HG03439 (cell line): Measurements from ENCODE around the gene P2RX6.
"Not testable (repeated sequence)": the region's sequence is repeated elsewhere in the genome, so short reads cannot be mapped to it uniquely, and the experiment has no call there.

Experiments
- ATAC-seq: cut with Tn5 transposase; IDR thresholded peaks from one replicate; pipeline ENCODE4 v1.9.1; 2021; ENCODE audit warnings: mild to moderate bottlenecking, moderate library complexity; ENCODE audit not compliant: unreplicated experiment

Gene P2RX6

DNA sequence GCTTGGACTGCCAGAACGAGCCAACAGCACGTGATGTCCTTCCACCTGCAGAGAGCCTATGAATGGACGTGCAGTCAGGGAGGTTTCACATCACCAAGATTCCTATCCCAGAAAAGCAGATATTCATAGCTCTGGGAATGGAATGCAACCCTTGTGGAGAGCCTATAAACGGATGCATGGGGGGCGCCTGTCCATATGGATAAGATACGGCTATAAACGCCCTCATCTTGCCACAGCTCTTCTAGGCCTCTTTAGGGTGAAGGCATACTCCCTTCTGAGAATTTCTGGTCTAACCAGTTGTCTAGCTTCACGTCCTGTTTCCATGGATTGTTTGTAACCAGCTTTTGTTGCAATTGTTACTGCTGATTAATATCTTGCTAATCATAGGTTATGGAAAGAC is 56.8 kb downstream of the P2RX6 start:
- not testable (repeated sequence) for ATAC-seq

DNA sequence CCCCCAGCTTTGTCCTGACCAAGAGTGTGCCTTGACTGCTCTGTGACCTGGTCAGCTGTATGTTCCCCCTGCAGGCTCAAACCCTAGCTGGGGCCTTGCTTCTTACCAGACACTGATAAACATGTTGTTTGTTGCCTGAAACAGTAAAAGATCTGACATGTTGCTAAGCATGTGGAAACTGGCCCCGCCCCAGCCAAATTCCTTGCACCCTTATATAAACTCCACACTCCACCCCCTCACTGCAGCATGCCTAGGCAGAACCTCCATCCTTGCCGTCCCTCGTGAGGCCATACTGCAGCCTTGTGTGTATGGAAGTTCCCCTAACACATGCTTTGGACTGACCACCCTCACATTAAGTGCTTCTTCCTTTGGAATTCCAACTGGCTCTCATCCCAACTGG is 58.1 kb downstream of the P2RX6 start:
- ATAC-seq = no peak

GRCh38 chr22:21073482-21073881 is 58.5 kb downstream of the P2RX6 start:
- ATAC-seq = no peak

DNA sequence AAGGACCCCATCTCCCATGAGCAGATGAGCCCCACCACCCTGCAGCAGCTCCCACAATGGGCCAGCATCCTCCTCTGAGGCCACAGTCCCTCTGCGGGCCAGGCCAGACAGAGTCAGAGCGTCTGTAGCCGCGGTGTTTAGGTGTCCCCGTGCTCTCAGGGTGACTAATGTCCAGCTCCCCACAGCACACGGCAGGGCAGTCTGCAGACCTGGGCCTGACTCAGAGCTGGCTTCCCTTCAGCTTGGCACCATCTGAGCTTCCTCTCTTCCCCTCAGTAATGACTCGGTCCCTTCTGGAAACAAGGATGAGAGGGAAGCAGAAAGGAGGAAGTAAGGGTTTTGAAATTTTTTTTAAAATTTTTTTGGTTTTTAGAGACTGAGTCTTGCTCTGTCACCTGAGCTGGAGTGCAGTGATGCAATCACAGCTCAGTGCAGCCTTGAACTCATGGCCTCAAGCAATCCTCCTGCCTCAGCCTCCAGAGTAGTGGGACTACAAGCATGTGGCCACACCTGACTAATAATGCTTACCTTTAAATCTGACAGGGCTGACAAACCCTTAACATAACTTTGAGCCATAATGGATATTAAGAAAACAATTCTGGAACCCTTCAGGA is 59.2 kb downstream of the P2RX6 start:
- no peak for ATAC-seq

GRCh38 chr22:21075516-21076138 is 60.7 kb downstream of the P2RX6 start:
- ATAC-seq = no peak

DNA sequence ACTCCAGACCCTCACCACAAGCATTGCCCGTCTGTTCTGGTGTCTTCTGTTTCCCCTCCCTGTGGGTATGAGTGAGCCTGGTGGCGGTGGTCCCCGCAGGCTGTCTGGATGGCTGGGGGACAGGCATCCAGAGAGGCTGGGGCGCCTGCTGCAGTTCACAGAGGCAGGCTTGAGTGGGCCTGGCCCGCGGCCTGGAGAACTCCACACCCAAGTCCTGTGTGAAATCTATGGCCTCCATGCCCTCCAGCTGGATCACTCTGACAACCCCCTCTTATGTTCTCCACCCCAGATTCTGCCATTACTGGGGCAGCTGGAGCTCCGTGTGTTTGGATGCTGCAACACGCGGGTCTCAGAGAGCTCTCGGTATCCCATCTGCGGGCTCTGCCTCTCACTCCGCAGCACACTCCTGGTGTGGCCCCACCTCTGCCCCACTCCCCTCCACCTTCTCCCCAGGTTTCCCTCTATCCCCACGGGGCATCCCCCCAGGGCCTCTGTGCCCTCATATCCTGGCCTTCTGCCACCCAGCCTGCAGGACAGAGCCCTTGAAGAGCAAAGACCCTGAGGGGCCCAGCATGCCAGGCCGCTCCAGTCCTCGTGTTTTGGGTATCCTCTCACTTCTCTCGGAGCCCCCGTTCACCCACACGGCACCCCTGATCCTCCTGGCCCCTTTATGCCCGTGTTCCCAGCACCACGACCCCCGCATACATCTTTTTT is 62.1 kb downstream of the P2RX6 start:
- no peak for ATAC-seq
